Glutamatergic neuron (in vitro differentiated cells): ENCODE data around the gene FAM89A. TPM values are rescaled to one million over a fixed set of nuclear protein-coding genes. Genes with fewer than 3 reads are reported as not detected.
A peak's percentile ranks its signal among the peaks of the same experiment; 100 is the strongest.

Source experiments
- DNase-seq: peaks from one replicate; pipeline ENCODE4 v3.0.0; 2022
- H3K27ac Mint-ChIP-seq: one replicate; pipeline ENCODE4 v1.8.0; 2020; ENCODE audit warnings: mild to moderate bottlenecking, mixed read lengths, inconsistent platforms; ENCODE audit not compliant: unreplicated experiment
- H3K27me3 Mint-ChIP-seq: one replicate; pipeline ENCODE4 v1.8.0; 2020; ENCODE audit warnings: mild to moderate bottlenecking, moderate library complexity, mixed read lengths, inconsistent platforms; ENCODE audit not compliant: unreplicated experiment
- H3K36me3 Mint-ChIP-seq: one replicate; pipeline ENCODE4 v1.8.0; 2020; ENCODE audit warnings: mild to moderate bottlenecking, mixed read lengths, inconsistent platforms; ENCODE audit not compliant: unreplicated experiment
- H3K4me1 Mint-ChIP-seq: one replicate; pipeline ENCODE4 v1.8.0; 2020; ENCODE audit warnings: mild to moderate bottlenecking, low read depth, mixed read lengths, inconsistent platforms; ENCODE audit not compliant: unreplicated experiment
- H3K4me3 Mint-ChIP-seq: one replicate; pipeline ENCODE4 v1.8.0; 2020; ENCODE audit warnings: mild to moderate bottlenecking, mixed read lengths, inconsistent platforms; ENCODE audit not compliant: unreplicated experiment
- H3K9me3 Mint-ChIP-seq: one replicate; pipeline ENCODE4 v1.8.0; 2020; ENCODE audit warnings: mild to moderate bottlenecking, moderate library complexity, mixed read lengths, inconsistent platforms; ENCODE audit not compliant: unreplicated experiment
- CTCF ChIP-seq: fragments of 200-600 bp; sonication (generic); IDR thresholded peaks from one replicate; pipeline ENCODE4 v1.5.0; 2021; ENCODE audit not compliant: partially characterized antibody, unreplicated experiment
- total RNA-seq: library from RNA; stranded (reverse); fragmentation: NEBNext Ultra II Directional; extraction: Animal tissue kit (Norgen Biotek cat#: 25700); gene quantifications from one replicate; pipeline ENCODE4 v1.2.1, GENCODE V29; 2021; ENCODE audit not compliant: unreplicated experiment

Gene FAM89A
- total RNA-seq, 1 donor from 2014 or later = 6.4 TPM

DNA sequence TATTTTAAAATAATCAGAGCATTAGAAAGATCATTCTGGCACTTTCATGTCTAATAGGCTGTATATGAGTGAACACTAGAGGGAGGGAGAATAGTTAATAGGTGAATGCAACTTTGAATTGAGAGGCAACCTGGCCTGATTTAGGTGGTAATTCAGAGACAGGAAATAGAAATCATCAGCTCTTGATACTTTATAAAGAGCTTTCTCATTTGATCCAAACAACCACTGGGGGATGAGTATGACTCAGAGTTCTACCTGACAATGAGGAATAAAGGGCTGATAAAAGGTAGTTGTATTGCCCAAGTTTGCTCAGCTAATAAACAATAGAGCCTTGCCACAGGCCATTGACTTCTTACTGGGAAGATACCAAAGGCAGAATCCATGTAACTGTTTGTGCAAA lies 5.2 kb upstream of the FAM89A start:
- H3K4me1 Mint-ChIP-seq = no peaks in the 10 kb centered on the region
- no peak overlapping the region for H3K4me3 Mint-ChIP-seq
- no peaks in the 10 kb centered on the region for H3K9me3 Mint-ChIP-seq
- no peak for DNase-seq
- H3K27ac Mint-ChIP-seq = no peak overlapping the region
- TF ChIP-seq CTCF = no peak
- peaks cover 22% of the 10 kb centered on the region for H3K27me3 Mint-ChIP-seq
- no peaks in the 10 kb centered on the region for H3K36me3 Mint-ChIP-seq

DNA sequence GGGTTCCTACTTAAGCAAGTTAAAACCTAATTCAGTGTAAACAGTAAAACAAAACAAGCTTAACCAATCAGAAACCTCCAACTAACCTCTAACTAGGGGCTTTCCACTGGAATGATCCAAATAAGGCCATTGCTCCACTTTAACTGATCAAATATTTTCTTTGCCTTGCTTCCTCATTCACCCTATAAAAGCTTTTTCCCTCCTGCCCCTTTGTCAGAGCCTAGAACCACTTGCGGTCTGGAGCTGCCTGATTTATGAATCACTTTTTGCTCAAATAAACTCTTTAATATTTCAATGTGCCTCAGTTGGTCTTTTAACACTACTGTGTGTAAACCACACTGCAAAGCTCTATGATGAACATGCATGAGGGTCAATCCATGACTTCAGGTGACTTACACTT lies 4.5 kb upstream of the FAM89A start:
- Mint-ChIP-seq H3K9me3 (no peaks in the 10 kb centered on the region), H3K27ac (no peak overlapping the region), H3K27me3 (peaks cover 22% of the 10 kb centered on the region), H3K4me1 (no peaks in the 10 kb centered on the region), H3K4me3 (no peak overlapping the region), H3K36me3 (no peaks in the 10 kb centered on the region)
- no peak for DNase-seq
- TF ChIP-seq CTCF = no peak

DNA sequence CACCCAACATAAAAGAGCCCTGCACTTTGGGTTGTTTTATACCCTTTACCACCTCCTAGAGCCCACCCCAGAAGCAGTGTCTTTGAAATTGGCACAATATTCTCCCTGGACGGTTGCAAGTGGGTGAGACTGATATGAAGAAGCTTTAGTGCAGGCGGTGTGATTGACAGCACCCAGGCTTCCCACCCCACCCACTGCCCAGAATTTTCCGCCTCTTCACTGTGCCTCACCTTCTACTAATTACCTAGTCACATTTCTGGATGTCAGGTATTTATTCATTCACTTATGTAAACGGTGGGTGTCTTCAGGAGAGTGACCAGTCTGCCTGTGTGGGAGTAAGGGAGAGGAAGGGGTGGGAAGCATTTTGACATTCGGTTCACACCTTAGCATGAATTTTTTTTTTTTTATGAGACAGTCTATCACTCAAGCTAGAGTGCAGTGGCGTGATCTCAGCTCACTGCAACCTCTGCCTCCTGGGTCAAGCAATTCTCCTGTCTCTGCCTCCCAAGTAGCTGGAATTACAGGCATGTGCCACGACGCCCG lies 1.7 kb upstream of the FAM89A start:
- H3K27me3 Mint-ChIP-seq = peaks cover 20% of the 10 kb centered on the region
- peaks cover 6% of the 10 kb centered on the region for H3K36me3 Mint-ChIP-seq
- H3K9me3 Mint-ChIP-seq = peaks cover 3% of the 10 kb centered on the region
- no peak for DNase-seq
- no peak overlapping the region for H3K4me3 Mint-ChIP-seq
- no peak overlapping the region for H3K27ac Mint-ChIP-seq
- TF ChIP-seq CTCF = no peak
- no peaks in the 10 kb centered on the region for H3K4me1 Mint-ChIP-seq

DNA sequence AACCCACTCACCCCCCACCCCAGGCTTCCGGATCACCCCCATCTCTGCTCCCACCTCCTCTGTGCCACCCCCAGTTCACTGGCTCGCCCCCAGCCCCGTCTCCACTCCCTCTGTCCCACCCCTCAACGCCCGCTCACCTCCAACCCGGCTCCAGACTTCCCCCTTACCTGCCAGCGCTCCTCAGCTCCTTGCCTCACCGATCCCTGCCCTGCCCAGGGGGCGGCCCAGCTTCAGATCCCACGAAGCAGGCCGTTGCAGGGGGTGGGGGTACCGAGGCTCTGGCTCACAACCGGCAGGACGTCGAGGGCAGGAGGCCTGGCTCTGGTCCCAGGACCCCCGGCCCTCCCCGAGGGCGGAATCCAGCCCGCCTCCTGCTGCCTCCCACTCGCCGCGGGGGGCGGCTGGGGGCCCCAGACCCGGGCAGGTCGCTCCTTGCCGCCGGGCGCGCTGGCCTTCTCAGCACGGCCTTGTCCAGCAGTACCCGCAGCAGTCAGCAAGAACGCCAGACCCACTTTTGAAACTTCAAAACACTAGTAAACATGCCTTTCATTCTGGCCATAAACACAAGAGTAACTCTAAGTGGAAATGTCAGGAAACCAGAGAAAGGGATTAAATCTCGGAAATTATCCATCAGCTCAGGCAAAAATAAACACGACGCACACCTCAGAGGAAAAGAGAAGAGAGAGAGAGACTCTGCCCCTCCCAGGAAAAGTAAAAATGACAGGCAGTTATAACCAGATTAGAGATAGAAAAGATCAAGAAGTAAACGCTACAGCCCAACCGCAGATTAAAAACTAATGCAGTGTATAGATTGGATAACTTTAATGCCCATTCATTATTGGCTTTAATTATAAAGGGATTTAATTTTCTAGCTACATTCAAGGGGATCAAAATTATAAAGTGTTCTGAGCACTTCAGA lies 1.0 kb upstream of the FAM89A start:
- peaks cover 6% of the 10 kb centered on the region for H3K36me3 Mint-ChIP-seq
- DNase-seq = no peak
- H3K27me3 Mint-ChIP-seq = peaks cover 19% of the 10 kb centered on the region
- no peaks in the 10 kb centered on the region for H3K4me1 Mint-ChIP-seq
- H3K9me3 Mint-ChIP-seq = peaks cover 3% of the 10 kb centered on the region
- H3K27ac Mint-ChIP-seq = no peak overlapping the region
- peak overlapping the region; percentile 53 for H3K4me3 Mint-ChIP-seq
- TF ChIP-seq CTCF = no peak
